HG02981 (cell line): ENCODE measurements around the gene PTGDR.

Experiments
- ATAC-seq: cut with Tn5 transposase; IDR thresholded peaks from one replicate; pipeline ENCODE4 v1.9.1; 2021; ENCODE audit warnings: mild to moderate bottlenecking, moderate library complexity; ENCODE audit not compliant: unreplicated experiment

The PTGDR gene

DNA sequence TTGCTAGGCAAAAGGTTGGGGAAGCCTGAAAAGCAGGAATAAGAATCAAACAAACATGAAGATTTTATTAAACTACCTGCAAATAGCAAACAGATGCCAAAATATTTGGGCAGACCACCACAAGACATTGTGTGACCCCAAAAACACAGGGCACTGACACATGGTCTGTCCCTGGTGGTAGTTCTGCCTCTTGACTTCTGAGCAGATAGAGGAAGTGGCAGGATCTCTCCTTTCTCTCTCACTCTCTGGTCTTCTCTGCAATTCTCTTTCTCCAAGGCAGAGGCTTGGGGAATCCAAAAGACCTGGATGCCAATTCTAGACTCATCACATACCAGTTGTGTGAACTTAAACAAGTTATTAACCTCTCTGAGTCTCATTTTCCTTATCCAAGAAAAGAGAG, 4.3 kb upstream of the PTGDR start:
- ATAC-seq = no peak

DNA sequence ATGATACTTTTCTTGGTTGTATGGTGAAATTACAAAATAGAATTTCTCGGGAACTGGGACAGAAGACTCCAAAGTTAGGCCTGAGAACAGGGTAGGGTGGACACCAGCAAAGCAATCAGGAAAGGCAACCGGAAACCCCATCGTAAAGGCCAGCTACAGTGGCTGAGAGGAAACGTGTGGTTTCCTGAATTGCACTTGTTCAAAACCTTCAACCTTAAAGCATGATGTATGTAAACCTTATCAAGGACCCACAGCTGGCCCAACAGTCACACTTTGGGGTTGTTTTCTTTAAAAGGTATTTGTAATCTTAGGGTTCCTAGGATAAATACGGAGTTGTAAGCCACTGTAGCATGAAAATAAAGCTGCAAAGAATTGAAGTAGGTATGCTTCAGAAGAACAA, 2.2 kb upstream of the PTGDR start:
- no peak for ATAC-seq

DNA sequence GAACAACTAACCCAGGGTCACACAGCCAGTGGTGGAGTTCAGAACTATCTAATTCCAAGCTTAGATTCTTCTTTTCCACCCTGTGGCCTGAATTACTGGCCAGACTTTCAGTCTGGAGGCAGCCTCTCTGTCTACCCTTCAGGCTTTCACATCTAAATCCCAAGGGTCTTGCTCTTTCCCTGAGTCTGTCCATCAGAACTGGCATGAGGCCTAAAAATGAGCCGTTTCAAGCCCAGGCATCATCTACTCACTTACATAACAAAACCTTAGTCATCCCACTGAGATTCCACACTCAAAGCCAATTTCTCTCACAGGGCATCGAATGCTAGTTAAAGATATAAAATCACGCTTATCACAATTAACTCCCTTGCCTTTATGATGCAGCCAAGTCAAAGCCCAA, 1.3 kb upstream of the PTGDR start:
- ATAC-seq = no peak

DNA sequence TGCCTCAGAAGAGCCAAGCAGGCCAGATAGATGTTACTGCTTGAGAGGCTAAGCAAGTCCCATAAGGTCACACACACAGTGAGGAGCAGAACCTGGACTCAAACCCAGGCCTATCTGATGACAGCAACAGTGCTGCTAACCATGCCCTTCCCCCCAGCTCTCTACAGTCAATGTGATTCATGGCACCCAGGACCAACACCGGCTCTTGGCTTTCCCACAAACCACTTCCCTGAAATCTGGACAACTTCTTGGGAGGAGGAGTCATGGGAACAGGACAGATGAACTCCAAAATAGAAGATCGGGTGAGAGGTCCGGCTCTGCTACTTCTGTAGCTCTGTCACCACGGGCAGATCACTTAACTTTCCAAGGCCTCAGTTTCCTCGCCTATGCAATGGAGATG, 716 bp upstream of the PTGDR start:
- no peak for ATAC-seq

DNA sequence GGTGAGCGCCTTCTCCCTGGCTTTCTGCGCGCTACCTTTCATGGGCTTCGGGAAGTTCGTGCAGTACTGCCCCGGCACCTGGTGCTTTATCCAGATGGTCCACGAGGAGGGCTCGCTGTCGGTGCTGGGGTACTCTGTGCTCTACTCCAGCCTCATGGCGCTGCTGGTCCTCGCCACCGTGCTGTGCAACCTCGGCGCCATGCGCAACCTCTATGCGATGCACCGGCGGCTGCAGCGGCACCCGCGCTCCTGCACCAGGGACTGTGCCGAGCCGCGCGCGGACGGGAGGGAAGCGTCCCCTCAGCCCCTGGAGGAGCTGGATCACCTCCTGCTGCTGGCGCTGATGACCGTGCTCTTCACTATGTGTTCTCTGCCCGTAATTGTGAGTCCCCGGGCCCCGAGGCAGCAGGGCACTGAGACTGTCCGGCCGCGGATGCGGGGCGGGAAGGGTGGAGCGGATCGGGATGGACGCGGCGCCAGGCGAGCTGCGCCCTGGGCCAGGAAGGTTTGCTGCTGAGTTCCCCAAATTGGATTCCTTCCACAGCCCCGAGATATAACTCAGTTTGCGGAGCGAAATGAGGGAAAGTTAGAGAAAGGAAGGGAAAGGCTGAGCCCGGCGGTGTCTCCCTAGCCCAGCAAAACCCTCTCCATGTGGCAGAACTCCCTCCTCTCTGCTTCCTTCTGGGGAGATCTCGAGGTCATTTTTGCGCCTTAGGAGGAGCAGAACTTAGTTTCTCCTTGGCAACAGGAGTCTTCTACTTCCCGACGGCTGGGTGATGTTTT, 972 bp downstream of the PTGDR start:
- no peak for ATAC-seq

DNA sequence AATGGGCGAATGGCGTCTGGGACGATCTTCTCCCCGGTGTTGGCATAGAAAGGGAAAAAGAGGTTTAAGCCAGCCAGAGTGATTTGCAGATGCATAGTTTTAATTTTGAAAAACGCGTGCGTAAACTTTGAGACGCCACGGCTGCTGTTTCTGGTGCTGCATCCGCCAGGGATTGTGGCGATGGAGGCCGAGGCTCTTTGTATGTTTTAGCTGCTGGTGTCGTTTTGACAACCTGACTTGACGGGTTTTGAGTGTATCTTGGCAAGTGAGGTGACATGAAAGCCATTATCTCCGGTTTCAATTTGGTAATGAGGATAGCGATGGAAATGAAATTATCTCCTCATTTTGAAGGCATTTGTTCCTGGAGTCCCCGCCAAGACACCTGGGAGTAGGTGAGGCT, 1.6 kb downstream of the PTGDR start:
- no peak for ATAC-seq

DNA sequence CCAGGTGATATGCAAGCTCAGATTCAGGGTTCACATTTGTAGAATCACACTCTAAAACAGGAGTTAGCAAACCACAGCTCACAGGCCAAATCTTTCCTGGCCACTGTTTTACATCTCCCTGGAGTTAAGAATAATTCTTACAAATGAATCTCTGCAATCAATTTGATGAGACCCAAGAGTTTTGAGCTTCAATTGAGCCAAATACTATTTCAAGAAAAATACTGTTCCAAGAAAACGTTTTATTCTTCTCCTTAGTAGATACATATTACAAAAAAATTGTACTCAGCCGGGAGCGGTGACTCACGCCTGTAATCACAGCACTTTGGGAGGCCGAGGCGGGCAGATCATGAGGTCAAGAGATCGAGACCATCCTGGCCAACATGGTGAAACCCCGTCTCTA, 2.5 kb downstream of the PTGDR start:
- no peak for ATAC-seq

DNA sequence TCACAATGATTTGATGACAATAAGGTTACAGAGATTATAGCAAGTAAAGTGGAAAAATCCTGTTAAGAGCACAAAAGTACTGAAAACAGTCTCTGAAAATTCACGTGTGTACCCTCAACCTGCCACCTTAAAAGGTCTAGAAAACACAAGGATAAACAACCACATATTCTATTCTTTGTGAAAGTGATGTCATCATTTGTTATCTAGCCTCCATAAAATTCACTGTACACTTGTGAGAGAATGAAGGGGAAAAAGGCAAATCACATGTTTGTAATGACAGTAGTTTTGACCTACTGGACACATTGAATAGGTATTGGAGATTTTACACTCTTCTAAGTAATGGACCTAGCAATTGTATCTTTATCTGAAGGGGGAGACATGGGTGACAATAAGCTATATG, 4.0 kb downstream of the PTGDR start:
- ATAC-seq = no peak

DNA sequence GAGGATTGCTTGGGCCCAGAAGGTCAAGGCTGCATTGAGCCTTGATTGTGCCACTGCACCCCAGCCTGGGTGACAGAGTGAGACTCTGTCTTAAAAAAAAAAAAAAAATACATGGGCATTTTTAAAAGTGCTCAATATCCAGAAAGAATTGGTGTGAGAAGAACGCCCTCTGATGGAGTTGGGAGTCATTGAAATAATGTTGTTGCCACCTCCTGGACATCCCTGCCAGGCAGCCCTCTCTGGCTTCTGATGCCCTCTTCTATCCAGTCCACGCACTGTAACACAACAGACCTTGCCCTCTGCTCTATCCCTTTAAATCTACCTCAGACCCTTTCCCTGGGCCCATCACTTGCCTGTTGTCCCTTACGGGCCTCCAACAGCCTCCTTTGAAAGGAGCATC, 4.9 kb downstream of the PTGDR start:
- no peak for ATAC-seq

DNA sequence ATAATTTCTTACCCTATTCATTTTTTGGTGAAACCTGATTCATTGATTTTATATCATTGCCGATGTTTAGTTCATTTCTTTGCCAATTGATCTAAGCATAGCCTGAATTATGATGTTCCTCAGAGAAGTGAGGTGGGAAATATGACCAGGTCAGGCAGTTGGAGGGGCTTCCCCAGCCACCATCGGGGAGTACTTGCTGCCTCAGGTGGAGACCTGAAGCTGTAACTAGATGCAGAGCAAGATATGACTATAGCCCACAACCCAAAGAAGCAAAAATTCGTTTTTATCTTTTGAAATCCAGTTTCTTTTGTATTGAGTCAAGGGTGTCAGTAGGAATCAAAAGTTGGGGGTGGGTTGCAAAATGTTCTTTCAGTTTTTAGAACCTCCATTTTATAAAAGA, 7.9 kb downstream of the PTGDR start:
- ATAC-seq = no peak

DNA sequence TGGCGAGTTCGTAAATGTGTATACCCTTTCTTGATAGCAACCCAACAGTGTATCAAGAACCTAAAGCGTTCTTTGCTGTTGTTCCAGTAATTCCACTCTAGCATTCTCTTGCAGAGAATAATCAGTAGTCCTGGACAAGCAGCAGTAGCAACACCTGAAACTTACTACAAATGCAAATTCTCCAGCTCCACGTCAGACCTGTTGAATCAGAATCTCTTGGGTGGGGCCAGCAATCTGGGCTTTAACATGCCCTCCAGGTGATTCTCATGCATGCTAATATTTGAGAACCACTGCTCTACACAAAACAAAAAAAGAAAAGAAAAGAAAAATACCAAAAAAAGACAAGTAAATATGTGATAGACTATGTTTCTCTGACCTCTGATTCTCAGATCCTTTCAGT, 10.1 kb downstream of the PTGDR start:
- no peak for ATAC-seq

DNA sequence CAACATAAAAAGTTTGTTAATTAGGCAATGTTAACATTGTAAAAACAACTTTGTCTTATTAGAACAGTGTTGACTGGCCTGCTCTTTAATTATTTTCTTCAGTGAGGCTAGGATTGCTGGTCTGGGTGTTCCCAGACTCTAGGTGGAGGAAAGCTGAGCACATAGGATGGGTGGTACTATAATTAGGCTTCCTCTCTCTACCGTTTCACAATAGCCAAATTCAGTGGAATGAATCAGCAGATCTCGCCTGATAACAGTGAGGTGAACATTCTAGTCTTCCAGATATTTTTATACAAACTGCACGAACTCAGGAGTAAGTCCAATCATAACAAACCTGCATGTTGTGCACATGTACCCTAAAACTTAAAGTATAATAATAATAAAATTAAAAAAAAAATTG, 11.9 kb downstream of the PTGDR start:
- no peak for ATAC-seq

DNA sequence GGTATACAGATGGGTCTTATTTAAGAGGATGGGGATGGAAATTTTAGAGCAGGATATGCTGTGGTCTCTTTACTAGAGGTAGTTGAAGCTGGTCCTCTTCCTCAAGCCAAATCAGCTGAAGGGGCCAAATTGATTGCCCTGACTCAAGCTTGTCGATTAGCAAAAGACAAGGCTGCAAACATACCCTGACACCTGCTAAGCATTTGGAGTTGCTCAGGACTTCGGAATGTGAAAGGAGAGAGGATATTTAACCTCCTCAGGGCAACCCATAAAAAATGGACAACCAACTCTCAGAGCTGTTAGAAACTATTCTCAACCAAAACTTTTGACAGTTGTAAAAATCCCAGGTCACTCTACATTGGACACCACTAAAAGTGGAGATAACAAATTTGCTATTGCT, 15.6 kb downstream of the PTGDR start:
- no peak for ATAC-seq

DNA sequence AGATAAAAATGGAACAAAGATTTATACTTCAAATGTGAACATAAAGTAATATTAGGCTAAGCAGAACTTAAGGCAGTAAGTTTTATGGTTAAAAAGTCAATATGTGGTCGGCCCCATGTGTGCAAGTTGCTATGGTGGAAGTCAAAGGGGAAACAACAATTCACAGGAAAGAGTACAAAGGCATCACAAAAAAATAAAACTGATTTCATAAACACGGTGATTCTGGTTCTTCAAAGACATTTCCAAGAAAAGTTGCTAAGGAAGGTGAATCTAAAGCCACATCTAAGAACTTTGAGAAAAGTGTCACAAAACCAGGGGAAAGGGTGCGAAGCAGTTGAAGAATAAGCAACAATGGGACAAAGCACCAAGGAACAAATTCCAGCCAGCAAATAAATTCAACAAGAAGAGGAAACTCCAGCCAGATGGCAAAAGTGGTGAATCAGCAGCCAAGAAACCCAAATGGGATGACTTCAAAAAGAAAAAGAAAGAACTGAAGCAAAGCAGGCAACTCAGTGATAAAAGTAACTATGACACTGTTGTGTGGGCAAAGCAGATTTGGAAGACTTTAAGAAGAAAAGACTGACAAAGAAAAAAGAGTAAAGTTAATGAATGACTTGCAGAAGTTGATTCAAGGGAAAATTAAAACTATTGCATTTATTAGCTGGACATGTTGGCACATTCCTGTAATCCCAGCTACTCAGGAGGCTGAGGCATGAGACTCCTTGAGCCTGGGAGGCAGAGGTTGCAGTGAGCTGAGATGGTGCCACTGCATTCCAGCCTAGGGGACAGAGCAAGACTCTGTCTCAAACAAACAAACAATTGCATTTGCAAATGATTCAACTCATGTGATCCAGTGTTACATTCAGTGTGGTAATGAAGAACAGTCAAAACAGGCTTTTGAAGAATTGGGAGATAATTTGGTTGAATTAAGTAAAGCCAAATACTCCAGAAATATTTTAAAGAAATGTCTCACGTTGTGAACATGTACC, 19.5 kb downstream of the PTGDR start:
- ATAC-seq = no peak

DNA sequence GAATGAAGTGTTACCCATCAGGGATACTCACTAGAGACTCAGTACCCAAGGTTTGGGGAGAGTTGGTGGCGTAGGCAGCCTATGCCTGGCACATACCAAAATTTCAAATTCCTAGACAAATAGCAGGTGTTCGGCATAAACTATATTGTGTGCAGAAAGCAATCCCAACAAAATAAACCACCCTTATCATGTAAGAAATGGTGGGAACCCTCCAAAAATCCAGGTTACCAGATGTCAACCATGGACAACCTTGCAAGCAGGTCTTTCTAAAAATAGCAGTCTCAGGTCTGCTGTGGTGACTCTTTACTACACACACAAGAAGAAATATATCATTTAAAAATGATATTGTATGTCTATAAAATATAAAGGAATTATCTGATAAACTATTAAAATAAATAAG, 28.9 kb downstream of the PTGDR start:
- ATAC-seq = no peak

DNA sequence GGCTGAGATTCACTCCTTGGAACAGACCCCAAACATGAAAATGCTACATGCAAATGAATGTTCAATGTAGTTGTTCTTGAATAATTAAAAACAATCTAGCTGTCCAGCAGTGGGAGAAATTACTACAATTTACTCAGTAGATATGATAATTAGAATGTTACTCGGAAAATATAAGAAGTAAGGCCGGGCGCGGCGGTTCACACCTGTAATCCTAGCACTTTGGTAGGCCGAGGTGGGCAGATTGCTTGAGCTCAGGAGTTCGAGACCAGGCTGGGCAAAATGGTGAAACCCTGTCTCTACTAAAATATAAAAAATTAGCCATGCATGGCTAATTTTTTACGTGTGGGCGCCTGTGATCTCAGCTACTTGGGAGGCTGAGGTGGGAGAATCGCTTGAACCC, 31.3 kb downstream of the PTGDR start:
- no peak for ATAC-seq

DNA sequence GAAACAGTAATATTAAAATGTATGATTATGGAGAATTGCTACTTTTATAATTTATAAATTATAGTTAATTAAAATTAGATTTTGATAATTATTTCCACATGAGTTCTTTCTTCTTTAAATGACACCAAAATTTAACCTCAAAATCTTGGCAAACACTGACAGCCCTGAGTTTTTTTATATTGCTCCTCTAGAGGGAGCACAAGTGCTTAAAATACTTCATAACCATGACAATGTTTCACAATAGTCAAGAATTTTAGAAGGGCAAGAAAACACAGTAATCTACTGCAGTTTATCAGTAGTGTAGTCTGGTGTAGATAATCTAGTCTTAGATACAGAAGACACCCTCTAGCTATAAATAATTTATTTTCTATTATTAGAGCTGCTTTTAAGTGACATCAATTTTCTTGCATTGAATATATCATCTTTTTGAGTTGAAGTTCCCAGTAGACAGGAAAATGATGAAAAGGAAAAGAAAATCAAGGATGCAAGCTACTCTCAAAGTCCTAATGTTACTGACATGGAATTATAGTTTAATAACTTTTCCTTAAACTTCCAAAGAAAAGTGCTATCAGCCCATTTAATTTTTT, 32.3 kb downstream of the PTGDR start:
- no peak for ATAC-seq

DNA sequence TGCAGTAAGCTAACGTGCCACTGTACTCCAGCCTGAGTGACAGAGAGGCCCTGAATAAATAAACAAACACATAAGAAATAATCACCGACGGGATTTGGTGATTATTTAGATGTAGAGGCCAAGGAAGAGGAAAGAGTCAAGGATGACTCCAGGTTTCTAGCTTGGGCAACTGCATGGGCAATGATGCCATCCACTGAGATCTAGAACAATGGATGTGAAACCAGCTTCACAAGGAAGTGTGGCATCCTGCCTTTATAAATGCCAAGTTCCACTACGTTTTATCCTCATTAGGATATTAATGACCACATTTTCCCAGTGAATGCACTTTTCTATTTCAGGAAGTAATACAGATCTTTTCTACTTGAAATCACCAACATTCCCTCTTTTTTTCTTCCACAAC, 35.7 kb downstream of the PTGDR start:
- no peak for ATAC-seq

DNA sequence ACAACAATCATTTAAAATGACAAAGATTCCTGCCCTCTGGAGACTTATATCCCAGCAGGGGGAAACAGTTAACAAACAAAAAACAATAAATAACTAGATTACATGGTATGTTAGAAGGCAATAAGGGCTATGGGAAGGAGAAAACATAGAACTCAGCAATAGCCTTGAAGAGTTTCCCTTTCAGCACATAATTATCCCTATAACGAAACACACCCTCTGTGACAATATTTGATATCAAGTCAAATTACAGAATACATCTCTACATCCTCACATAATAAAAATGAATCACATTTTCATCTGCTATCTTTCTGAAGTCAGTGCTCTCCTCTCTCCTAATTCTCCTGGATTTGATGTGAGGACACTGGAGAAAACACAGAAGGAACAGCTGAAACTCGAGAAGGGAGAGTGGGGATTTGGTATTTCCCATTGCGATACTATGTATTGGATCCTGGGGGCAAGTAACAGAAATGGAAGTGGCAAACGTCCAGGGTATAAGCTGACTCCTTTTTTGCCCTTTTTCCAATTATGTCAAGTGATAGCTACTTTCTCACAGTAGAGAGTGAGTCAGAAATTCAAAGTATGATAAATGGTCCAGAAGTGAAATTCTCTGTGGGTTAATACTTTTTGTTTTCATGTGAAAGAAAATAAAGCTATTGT, 36.9 kb downstream of the PTGDR start:
- ATAC-seq = no peak

DNA sequence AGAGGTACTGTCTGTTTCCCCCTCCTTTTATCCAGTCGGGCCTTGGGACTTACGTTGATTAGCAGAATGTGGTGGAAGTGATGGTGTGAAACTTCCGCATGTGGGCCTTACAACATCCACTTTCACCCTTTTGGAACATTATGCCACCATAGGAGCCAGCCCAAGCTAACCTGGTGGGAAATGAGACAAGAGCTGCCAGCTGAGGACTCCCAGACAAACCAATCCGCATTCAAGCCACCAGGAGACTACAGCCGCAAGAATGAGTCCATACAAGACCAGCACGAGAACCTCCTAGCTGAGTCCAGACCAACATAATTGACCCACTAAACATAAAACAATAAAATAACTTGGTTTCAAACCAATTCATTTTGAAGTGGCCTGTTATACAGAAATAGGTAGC, 37.5 kb downstream of the PTGDR start:
- ATAC-seq = no peak

DNA sequence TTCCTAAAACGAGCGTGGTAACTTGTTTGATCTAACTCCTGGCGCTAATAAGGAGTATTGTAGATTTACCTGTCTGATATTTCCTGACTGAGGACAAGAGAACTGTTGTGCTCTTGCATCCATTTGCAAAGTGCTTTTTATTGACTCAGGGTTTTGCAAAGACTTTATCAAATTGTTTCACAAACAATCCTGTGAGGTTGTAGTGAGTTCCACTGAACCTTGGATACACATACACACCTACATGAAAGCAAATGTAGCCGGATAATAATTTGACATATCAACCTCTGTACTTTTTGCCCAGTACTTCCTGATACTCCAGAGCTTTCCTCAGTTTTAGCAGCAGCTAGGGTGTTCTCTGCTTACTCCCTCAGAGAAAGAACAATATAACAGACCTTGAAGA, 39.9 kb downstream of the PTGDR start:
- ATAC-seq = no peak
